ENCODE data around the gene STRIP2.
"Not testable (repeated sequence)": the region's sequence is repeated elsewhere in the genome, so short reads cannot be mapped to it uniquely, and the experiment has no call there.

Gene STRIP2, protein sequence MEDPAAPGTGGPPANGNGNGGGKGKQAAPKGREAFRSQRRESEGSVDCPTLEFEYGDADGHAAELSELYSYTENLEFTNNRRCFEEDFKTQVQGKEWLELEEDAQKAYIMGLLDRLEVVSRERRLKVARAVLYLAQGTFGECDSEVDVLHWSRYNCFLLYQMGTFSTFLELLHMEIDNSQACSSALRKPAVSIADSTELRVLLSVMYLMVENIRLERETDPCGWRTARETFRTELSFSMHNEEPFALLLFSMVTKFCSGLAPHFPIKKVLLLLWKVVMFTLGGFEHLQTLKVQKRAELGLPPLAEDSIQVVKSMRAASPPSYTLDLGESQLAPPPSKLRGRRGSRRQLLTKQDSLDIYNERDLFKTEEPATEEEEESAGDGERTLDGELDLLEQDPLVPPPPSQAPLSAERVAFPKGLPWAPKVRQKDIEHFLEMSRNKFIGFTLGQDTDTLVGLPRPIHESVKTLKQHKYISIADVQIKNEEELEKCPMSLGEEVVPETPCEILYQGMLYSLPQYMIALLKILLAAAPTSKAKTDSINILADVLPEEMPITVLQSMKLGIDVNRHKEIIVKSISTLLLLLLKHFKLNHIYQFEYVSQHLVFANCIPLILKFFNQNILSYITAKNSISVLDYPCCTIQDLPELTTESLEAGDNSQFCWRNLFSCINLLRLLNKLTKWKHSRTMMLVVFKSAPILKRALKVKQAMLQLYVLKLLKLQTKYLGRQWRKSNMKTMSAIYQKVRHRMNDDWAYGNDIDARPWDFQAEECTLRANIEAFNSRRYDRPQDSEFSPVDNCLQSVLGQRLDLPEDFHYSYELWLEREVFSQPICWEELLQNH

DNA sequence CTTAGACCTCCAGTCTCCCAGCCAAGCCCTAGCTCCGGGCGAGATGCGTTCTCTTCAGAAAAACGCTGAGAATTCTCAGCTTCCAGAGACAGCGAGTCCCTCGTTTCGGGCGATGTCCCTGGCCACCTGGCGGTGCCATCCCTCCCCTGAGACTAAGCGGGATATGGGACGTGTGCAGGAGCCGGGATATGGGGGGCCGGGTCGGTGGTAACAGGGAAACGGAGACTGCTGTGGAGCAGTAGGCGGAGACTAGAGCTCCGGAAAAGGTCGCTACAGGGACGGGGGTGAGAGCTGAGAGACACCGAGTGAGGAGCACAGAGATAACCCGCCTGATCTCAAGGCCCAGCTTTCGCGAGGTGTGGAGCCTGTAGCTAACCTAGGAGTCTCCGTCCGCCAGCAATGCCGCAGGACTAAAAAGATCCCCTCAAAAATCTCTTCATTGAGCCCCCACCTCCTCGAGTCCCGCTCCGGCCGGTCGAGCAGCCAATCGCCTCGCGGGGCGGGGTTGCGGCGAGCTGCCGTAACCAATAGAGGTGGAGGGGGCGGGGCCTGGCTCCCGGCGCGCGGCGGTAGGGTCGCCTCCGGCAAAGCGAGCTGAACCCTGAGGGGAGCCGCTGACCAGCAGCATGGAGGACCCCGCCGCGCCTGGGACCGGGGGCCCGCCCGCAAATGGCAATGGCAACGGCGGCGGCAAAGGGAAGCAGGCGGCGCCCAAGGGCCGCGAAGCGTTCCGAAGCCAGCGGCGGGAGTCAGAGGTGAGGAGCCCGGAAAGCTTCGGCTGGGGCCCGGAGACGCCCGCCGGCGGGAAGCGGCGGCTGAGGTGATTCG lies at the start of gene STRIP2:
STRIP2 (plus strand) TSS at position 586 of the 828 bp plus-strand sequence; CDS start at position 627, 41 bp downstream.
- peak; percentile 88 for DNase-seq (ENCODE audit: low spot score)

DNA sequence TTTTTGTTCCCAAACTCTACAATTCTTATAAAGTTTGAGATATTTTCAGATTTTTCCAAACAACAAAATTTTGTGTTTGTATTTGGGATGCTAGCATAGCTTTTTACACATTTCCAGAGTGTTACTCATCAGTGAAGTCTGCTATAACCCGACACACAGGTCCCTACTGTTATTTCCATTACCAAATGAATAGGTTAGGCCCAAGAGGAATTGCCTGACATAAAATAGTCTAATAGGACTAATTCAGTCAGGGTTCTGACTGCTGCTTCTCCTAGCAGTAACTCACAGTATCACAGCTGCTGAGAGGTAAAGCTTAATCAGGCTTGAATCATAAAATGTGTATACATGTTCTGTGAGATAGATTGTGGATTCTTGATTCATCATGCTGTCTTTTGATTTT lies 49.1 kb upstream of the STRIP2 start:
- DNase-seq (ENCODE audit: low spot score): no peak

DNA sequence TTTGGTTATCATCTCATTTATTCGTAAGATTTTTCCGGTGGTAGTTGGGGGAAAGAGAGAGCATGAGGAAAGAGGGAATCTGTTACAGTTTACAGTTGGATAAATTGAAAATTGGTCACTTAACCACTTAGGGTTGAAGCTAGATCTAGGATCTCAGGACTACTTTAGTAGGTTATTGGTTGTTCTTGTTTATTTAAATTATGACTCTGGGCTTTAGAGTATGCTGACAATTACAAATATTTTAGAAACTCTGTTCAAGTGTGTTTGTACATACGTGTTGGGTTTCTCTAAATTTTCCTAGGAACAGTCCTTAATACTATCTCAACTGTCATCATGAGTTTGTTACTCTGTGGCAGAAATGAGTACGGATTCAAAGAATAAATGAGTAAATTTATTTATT lies 48.6 kb upstream of the STRIP2 start:
- DNase-seq (ENCODE audit: low spot score): no peak

DNA sequence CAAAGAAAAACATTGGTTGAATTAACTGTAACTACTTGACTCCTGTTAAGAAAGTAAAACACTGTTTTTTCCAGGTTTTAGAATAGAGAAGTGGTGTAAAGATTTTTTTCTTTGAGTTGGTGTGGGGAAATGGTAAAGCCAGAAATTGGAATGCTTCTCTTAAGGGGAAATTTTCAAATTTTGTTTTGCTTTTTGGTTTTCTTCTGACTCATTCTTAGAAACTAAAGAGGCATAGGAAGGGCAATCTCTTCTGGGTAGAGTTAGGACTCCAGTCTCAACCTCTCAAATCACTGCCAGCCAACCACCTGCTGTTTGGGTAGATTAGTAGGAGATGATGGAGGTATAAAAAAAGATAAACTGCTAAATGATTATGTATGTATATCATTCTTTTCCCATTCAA lies 47.7 kb upstream of the STRIP2 start:
- no peak for DNase-seq (ENCODE audit: low spot score)

DNA sequence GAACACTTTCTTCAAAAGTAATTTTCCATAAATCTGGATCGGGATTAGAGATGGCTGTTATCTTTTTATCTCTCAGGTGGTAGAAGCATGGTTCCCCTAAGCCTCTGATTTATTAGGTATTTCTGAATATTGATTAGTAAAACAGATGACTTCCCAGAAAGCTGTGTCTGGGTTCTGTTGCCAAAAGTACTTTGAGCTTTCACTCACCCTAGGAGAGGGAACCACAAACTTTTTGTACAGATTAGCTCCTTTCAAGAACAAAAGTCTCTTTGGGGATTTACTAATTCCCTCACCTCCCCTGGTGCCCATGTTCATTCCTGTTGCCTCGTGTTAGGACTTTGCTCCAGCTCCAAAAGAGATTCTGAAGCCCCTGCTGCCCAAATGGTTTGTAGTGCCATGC lies 46.7 kb upstream of the STRIP2 start:
- no peak for DNase-seq (ENCODE audit: low spot score)

DNA sequence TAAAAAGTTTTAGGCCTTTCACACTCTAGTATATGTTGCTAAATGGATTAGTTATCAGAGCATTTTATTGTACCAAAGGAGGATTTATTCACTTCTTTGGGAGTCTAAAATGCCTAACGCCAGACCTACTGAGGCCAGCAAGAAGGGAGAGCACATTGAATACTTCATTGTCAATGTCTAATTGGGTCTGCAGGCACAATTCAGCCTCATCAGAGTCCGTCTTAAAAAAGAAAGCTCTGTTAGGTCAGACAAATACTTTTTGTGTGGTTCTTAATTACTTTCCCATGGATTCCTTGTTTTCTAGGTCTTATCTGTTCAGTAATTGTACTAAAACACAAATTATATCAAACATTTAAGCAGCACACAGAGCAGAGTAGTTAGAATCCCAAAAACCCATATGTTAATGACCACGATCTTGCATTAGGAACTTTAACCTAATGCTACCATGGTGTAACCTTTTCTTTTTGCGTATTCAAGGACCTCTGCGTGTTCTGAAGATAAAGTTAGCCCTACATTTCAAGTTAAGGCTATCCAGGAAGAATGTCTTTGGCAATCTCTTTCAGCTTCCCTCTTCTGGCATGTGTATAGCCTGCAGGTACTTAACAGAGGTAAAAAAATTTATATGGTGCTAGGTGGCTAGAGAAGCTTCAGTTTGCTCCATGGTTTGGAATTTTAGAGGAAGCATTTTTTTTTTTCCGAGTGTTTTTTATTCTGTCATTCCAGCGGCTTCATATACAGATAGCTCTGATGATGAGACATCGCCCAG lies 45.7 kb upstream of the STRIP2 start:
- no peak for DNase-seq (ENCODE audit: low spot score)

DNA sequence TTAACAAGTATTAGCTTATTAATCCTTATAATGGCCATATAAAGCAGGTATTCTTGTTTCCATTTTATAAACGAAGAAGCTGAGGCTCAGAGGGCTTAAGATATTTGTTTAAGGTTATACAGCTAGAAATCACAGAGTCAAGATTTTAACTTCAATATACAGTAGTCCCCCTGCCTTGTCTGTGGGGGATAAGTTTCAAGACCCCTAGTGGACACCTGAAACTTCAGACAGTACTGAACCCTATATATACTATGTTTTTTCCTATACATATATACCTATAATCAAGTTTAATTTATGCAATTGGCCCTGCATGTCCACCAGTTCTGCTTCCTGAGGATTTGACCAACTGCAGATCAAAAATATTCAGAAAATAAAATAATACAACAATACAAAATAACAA lies 44.4 kb upstream of the STRIP2 start:
- no peak for DNase-seq (ENCODE audit: low spot score)

DNA sequence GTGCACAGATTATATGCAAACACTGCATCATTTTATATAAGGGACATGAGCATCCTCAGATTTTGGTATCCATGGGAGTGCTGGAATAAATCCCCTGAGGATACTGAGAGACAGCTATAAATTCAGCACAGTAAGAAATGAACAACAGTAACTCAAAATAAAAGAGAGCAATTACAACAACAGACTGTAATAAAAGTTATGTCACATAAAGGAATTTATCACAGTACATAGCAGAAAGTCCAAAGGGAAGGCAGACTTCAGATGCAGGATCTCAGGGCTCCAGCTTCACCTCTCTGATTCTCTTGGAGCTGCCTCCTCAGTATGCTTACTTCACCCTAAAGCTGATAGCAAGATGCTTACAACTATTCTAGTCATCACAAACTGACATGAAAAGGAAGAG lies 43.9 kb upstream of the STRIP2 start:
- DNase-seq (ENCODE audit: low spot score): no peak

DNA sequence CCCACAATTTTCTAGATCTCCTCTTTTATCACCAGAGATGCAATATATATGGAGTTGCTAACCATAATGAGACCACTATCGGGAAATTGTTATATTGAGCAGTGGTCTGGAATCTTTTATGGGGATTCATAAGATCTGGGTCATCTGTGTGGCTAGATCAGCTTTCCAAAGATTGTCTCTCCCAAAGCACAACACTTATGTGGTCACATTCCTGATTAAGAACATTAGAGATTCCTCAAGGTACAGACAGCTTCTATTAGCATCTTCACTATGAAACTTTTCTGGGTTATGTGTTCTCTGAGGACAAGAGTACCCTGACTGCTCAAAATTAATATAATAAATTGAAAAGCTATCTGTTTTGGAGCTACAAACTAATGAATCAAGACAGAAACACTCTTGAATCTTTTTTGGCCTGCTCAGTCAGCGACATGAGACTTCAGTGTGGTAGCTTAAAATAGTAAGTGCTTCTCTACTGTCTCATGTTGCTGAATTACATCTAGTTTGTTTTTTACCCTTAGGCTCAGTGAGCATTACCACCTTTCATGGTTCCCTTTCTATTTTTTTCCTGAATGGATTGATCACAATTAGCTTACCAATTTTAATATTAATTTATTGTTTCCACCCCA lies 42.6 kb upstream of the STRIP2 start:
- no peak for DNase-seq (ENCODE audit: low spot score)

DNA sequence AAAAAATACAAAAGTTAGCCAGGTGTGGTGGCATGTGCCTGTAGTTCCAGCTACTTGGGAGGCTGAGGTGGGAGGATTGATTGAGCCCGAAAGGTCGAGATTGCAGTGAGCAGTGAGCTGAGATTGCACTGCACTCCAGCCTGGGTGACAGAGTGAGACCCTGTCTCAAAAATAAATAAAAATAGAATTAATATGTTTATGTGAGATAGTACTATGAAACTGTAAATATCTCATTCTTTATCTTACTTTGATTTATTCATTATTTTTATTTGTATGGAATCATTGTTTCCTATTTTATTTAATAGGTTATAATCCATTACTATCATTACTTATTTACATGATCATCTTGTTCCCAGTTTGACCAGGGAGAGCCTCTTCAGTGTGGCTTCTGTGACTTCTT lies 41.0 kb upstream of the STRIP2 start:
- no peak for DNase-seq (ENCODE audit: low spot score)

DNA sequence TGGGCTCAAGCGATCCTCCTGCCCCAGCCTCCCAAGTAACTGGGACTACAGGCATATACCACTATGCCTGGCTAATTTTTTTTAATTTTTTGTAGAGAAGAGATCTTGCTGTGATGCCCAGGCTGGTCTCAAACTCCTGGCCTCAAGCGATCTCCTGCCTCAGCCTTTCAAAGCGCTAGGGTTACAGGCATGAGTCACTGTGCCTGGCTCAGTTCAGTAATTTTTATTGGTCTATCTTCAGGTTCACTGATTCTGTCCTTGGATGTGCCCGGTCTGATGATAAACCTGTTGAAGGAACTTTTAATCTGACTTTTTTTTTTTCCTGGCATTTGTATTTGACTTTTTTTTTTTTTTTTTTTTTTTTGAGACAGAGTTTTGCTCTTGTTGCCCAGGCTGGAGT lies 40.1 kb upstream of the STRIP2 start:
- peak; percentile 62 for DNase-seq (ENCODE audit: low spot score)

DNA sequence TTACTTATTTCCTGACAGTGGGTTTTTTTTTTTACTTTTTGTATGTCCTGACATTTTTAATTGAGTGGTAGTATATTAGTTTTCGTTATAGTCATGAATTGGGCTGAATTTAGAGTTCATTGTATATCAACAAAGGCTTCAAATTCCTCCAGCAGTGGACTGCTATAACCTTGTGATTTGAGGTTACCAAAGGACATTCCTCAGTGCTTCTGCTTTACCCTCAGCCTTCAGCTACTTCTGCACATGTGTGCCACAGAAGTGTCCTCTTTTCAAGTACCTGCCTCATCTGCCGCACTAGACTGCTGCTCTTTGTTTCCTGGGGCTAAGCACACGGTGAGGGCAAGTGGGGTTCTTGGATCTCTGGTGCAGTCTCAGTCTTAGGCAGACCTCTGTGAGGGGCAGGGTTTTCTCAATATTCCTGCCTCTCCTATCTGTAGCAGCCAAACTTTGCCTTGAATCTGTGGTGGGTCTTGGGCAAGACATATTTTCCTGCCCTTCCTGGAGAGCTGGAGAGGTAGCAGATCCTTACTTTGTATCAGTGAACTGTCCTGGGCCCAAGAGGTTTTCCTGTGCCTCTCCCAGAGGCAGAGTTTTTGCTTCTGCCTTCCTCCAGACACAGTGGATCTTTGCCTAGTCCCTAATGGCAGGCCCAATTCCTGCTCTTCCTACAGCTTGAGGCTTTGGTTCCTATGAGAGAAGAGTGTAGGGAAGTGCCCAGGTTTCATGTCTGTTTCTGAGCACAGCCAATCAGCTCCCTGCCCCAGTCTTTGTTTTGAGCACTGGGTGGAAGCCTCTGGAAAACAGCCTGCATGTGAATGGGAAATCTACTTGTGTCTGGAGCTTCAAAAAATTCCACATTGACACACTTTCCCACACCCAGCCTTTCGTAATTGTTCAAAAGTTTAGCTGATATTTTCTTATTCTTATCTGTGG lies 39.0 kb upstream of the STRIP2 start:
- no peak for DNase-seq (ENCODE audit: low spot score)

DNA sequence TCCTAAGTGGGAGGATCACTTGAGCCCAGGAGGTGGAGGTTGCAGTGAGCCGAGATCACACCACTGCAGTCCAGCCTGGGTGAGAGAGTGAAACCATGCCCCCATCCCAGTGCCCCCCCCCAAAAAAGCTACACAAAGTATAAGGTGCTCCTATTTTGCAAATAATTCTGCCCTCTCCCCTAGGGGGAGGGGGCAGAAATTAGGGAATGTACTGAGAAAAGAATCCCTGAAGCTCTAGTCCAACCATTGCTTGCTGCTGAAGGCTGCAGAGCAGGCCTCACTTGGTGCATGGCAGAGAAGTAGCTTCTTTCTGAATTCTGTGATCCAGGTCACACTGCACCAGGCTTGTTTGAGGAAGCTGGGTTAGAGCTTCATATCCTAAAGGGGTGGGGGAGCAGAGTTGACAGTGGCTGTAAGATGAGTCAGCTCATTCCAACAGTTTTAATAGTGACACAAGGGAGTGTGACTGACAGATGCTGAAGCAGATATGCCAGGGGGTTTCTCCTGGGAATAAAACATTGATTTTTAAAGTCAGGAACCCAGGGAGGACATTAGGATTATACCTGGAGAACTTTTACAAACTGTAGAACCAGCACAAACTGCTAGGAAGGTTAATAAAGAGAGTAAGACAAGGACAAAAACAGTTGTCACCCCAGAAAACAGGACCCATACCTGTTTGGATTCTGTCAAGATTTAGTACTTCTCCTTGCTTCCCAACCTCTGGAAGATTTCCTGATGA lies 32.8 kb upstream of the STRIP2 start:
- peak; percentile 66 for DNase-seq (ENCODE audit: low spot score)

DNA sequence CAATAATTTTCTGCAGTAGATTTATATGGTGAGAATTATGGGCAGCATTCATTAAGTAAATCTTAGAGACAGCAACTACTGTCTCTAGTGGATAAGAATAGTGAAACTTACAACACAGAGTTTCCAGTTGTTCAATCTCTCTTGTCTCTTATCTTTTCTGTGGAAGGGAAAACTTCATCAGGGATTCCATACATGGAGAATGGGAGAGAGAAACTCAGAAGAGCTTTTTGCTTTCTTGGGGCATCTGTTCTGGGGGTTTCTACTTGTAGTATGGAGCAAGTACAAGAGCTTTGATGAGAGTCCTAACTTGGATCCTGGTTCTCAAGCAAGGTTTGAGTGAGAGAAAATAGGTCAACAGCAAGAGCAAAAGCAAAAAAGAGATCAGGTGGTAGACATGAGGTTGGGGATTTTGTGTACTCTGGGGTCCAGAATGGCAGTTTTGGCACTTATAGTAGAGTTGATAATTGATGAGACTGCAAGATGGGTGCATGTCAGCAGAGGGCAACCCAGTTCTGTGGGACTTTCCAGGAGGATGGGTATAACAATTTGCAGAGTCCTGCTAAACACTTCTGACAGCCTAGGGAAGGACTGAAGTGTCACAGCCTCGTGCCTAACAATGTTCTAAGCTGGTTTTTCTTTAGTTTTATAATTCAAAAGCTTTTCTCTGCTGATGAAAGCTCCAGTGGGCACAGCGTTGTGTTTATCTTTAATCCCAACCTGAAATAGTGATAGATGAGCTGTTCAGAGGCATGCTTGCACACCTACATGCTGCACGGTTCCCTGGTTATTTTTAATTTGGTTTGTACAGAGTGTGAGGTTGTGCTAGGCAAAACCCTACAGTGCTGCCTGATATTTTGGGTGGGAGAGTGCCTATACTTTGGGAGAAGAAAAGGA lies 32.0 kb upstream of the STRIP2 start:
- DNase-seq (ENCODE audit: low spot score): peak; percentile 16

DNA sequence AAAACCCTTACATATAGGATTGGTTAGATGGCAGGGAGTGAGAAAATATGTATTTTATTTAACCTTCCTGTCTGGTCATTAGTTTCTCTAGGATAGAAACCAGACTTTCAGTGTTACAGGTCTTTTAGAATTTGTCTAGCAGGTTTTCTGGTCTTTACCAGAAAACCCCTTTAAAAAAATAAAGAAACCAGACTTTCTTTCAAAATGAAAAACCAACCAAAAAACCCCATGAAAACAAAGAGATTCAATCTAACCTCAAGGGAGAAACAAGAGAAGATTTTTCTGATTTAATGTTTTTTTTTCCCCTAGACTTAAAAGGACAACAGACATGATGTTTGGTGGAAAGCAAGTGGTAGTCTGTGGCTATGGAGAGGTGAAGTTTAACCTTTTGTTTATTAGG lies 28.7 kb upstream of the STRIP2 start:
- DNase-seq (ENCODE audit: low spot score): no peak

DNA sequence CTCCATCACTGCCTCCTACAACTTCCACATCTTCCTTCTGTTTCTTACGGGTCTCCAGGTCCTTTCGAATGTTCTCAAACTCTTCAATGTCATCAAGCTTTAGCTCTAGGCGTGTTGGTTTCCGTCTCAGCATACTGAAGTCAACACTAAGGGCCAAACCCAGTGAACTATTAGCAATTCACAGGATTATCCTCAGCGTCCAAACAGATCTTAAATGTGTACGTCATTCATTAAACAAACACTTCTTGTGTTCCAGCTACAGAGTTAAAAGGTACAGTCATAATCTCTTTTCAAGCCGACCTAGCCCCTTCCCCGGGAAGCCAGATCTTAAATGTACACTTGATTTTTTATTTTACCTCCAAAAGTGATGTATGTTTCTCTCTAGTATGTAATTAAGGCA lies 24.0 kb upstream of the STRIP2 start:
- DNase-seq (ENCODE audit: low spot score): not testable (repeated sequence)

DNA sequence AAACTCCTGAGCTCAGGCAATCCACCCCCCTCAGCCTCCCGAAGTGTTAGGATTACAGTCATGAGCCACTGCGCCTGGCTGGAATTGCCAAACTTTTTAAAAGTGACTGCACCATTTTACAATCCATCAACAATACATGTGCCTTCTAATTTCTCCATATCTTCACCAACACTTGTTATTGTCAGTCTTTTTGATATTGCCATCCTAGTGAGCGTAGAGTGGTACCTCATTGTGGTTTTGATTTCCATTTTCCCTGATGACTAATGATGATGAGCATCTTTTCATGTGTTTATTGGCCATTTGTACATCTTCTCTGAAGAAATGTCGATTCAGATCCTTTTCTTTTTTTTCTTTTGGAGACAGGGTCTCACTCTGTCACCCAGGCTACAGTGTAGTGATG lies 21.7 kb upstream of the STRIP2 start:
- DNase-seq (ENCODE audit: low spot score): no peak

DNA sequence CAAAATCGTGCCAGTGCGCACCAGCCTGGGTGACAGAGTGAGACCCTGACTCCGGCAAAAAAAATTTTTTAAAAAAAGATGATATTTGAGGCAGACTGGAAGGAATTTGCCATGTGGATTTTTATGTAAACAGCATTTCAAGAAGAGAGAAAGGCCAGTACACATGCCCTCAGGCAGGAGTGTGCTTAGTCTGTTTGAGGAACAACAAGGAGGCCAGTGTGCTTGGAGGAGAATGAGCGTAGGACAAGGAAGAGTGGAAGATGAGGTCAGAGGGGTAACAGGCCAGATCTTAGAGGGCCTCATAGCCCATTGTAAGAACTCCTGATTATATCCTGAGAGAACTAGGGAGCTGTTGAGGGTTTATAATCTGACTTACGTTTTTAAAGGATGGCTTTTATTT lies 17.2 kb upstream of the STRIP2 start:
- no peak for DNase-seq (ENCODE audit: low spot score)

All from kidney tubule cell (primary cell).